GM12891 (cell line): ENCODE data around the gene TNRC6A.
"Not testable (repeated sequence)": the region's sequence is repeated elsewhere in the genome, so short reads cannot be mapped to it uniquely, and the experiment has no call there.

ENCODE experiments used
- POLR2A ChIP-seq: IDR thresholded peaks from 2 replicates; pipeline ENCODE4 v1.6.1; 2011; ENCODE audit warnings: low read depth, low read length, control low read depth
- POLR2AphosphoS5 ChIP-seq: IDR thresholded peaks from 2 replicates; pipeline ENCODE4 v1.6.1; 2011; ENCODE audit warnings: low read depth, low read length, control low read depth
- SPI1 ChIP-seq: IDR thresholded peaks from 2 replicates; pipeline ENCODE4 v1.6.1; 2011; ENCODE audit warnings: low read depth, low read length, control low read depth

DNA sequence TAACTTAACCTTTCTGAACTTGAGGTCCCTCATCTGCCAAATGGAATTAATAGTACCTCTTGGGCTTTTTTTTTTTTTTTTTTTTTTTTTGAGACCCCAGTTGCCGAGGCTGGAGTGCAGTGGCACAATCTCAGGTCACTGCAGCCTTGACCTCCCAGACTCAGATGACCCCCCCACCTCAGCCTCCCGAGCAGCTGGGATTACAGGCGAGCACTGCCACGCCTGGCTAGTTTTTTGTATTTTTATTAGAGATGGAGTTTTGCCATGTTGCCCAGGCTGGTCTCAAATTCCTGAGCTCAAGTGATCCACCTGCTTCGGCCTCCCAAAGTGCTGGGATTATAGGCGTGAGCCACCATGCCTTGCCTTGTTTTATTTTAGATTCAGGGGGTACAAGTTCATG, 83.4 kb downstream of the TNRC6A start:
- TF ChIP-seq POLR2A, SPI1, POLR2AphosphoS5: not testable (repeated sequence)
